IMR-90 (cell line): ENCODE data around the gene ATG2A. TPM values are rescaled to one million over a fixed set of nuclear protein-coding genes. Genes with fewer than 3 reads are reported as not detected.

Experiments used
- ATAC-seq: fragments of 200-7000 bp; cut with Tn5 transposase; 2 replicates; pipeline ENCODE4 v1.9.1; 2020; ENCODE audit warnings: low read depth, mild to moderate bottlenecking, moderate library complexity
- BruUV-seq: library from RNA; stranded (reverse); fragments of 400-500 nt; replicated peaks from 2 replicates; lab custom pipeline; 2021; lab: Mats Ljungman, UMichigan
- CTCF ChIA-PET: fragments of 300-600 bp; formaldehyde crosslinking; extraction: SDS; loops from one replicate; lab custom pipeline; 2021; ENCODE audit warnings: antibody characterized with exemption; lab: Yijun Ruan, JAX
- POLR2A ChIA-PET: fragments of 300-600 bp; sonication (Branson Sonifier 250); formaldehyde crosslinking; loops from one replicate; lab custom pipeline; 2022; ENCODE audit warnings: antibody characterized with exemption; ENCODE audit not compliant: unreplicated experiment; lab: Charles Lee
- DNase-seq: peaks from one replicate; pipeline ENCODE4 v3.0.0; 2013
- H2AFZ ChIP-seq: replicated peaks from 2 replicates; pipeline ENCODE3; 2013; ENCODE audit warnings: low read length, mild to moderate bottlenecking; ENCODE audit not compliant: poor library complexity
- H2AK5ac ChIP-seq: 2 replicates; pipeline ENCODE4 v1.6.1; 2013; ENCODE audit warnings: low read depth, low read length, inconsistent platforms
- H2AK9ac ChIP-seq: replicated peaks from 2 replicates; pipeline ENCODE3; 2013; ENCODE audit warnings: mild to moderate bottlenecking, low read depth, low read length, moderate library complexity; ENCODE audit not compliant: poor library complexity
- H2BK120ac ChIP-seq: 2 replicates; pipeline ENCODE4 v1.6.1; 2013; ENCODE audit warnings: low read depth, low read length, inconsistent platforms
- H2BK15ac ChIP-seq: 3 replicates; pipeline ENCODE4 v1.6.1; 2013; ENCODE audit warnings: low read depth, low read length, inconsistent platforms
- H2BK20ac ChIP-seq: 2 replicates; pipeline ENCODE4 v1.6.1; 2013; ENCODE audit warnings: low read depth, mild to moderate bottlenecking, inconsistent platforms, low read length, moderate library complexity
- H2BK5ac ChIP-seq: 2 replicates; pipeline ENCODE4 v1.6.1; 2013; ENCODE audit warnings: mild to moderate bottlenecking, low read depth, low read length, inconsistent platforms; ENCODE audit not compliant: poor library complexity, severe bottlenecking
- H3K14ac ChIP-seq: replicated peaks from 2 replicates; pipeline ENCODE4 v1.6.1; 2013; ENCODE audit warnings: low read depth, low read length, inconsistent platforms
- H3K18ac ChIP-seq: 2 replicates; pipeline ENCODE4 v1.6.1; 2013; ENCODE audit warnings: low read depth, low read length, control low read depth
- H3K23ac ChIP-seq: 2 replicates; pipeline ENCODE4 v1.6.1; 2013; ENCODE audit warnings: low read depth, low read length, inconsistent platforms
- H3K27ac ChIP-seq: 2 replicates; pipeline ENCODE4 v1.5.1; 2013; ENCODE audit warnings: mild to moderate bottlenecking, control low read depth, low read length; ENCODE audit not compliant: insufficient read depth
- H3K27me3 ChIP-seq: 2 replicates; pipeline ENCODE4 v1.6.1; 2013; ENCODE audit warnings: low read length; ENCODE audit not compliant: control insufficient read depth, insufficient read depth
- H3K36me3 ChIP-seq: 2 replicates; pipeline ENCODE4 v1.6.1; 2013; ENCODE audit warnings: low read length, mixed read lengths; ENCODE audit not compliant: control insufficient read depth, insufficient read depth
- H3K4ac ChIP-seq: 2 replicates; pipeline ENCODE4 v1.6.1; 2013; ENCODE audit warnings: low read depth, low read length, inconsistent platforms
- H3K4me1 ChIP-seq: 2 replicates; pipeline ENCODE4 v1.6.1; 2013; ENCODE audit warnings: low read length, mixed read lengths; ENCODE audit not compliant: control insufficient read depth, insufficient read depth
- H3K4me2 ChIP-seq: 2 replicates; pipeline ENCODE4 v1.6.1; 2013; ENCODE audit warnings: low read depth, mild to moderate bottlenecking, control low read depth, low read length, moderate library complexity
- H3K4me3 ChIP-seq: 2 replicates; pipeline ENCODE4 v1.5.1; 2013; ENCODE audit warnings: low read depth, mild to moderate bottlenecking, control low read depth, low read length, moderate library complexity; ENCODE audit not compliant: insufficient read depth
- H3K56ac ChIP-seq: 2 replicates; pipeline ENCODE4 v1.6.1; 2013; ENCODE audit warnings: low read length, inconsistent platforms; ENCODE audit not compliant: insufficient read depth; ENCODE audit errors: extremely low read depth
- H3K79me1 ChIP-seq, 2 experiments: 2 replicates each; pipeline ENCODE4 v1.6.1; 2013; ENCODE audit warnings: low read length in 2 of 2, inconsistent platforms in 1 of 2, low read depth in 1 of 2
- H3K9ac ChIP-seq: 2 replicates; pipeline ENCODE4 v1.6.1; 2013; ENCODE audit warnings: low read depth, low read length, control low read depth
- H3K9me1 ChIP-seq: 2 replicates; pipeline ENCODE4 v1.6.1; 2013; ENCODE audit warnings: low read length, inconsistent platforms; ENCODE audit not compliant: insufficient read depth
- H3K9me3 ChIP-seq: 2 replicates; pipeline ENCODE4 v1.6.1; 2013; ENCODE audit warnings: low read length; ENCODE audit not compliant: control insufficient read depth, insufficient read depth
- H4K20me1 ChIP-seq: 2 replicates; pipeline ENCODE4 v1.6.1; 2013; ENCODE audit warnings: low read length, inconsistent platforms; ENCODE audit not compliant: insufficient read depth
- H4K5ac ChIP-seq: 2 replicates; pipeline ENCODE4 v1.6.1; 2013; ENCODE audit warnings: mild to moderate bottlenecking, low read depth, low read length, control low read depth
- H4K8ac ChIP-seq, 2 experiments: 2 replicates each; pipeline ENCODE4 v1.6.1; 2013; ENCODE audit warnings: low read depth in 2 of 2, low read length in 2 of 2, control low read depth in 1 of 2, inconsistent platforms in 1 of 2
- H4K91ac ChIP-seq: 2 replicates; pipeline ENCODE4 v1.6.1; 2013; ENCODE audit warnings: low read depth, low read length, inconsistent platforms; ENCODE audit not compliant: insufficient read depth
- POLR2A ChIP-seq: IDR thresholded peaks from 2 replicates; pipeline ENCODE4 v1.6.1; 2012; ENCODE audit warnings: mild to moderate bottlenecking, low read depth, low read length
- RAD21 ChIP-seq: IDR thresholded peaks from 2 replicates; pipeline ENCODE4 v1.6.1; 2012; ENCODE audit warnings: low read length, improper control_type of control experiment
- WGBS, 2 experiments: methylation state at CpG; one replicate each; pipeline versions ENCODE4 v1.1.5 to v1.1.7; 2013; ENCODE audit warnings: missing lambda C conversion rate in 2 of 2; ENCODE audit not compliant: insufficient read length in 1 of 2; ENCODE audit errors: extremely low coverage in 2 of 2; 5-methylcytosine and 5-hydroxymethylcytosine counted together
- dilution Hi-C: fragments of 300-500 bp; cut with HindIII; formaldehyde crosslinking; loops from one replicate; pipeline ENCODE4 v1.14.3; 2018; ENCODE audit warnings: low sequenced_read_pairs; ENCODE audit not compliant: unreplicated experiment
- in situ Hi-C: fragments of 300-500 bp; cut with MboI; formaldehyde crosslinking; loops from 3 replicates; pipeline ENCODE4 v1.14.3; 2019; ENCODE audit warnings: low sequenced_read_pairs, inconsistent platforms, mixed read lengths
- intact Hi-C: fragments of 100-400 bp; cut with micrococcal nuclease; formaldehyde crosslinking; loops from 2 replicates; pipeline ENCODE4 v1.10.0; 2022
- polyA plus RNA-seq, 3 experiments: library from polyadenylated mRNA; depleted of rRNA; stranded (reverse); fragments of >200 nt; gene quantifications; 2 replicates each; pipeline ENCODE4 v1.2.3, GENCODE V29; 2012; ENCODE audit warnings: low replicate concordance in 1 of 3
- total RNA-seq: library from RNA; depleted of rRNA; stranded (reverse); fragments of >200 nt; gene quantifications from 2 replicates; pipeline ENCODE4 v1.2.3, GENCODE V29; 2012

Gene ATG2A
- total and polyA plus RNA-seq, 2 of the 4 experiments (the other 2 are of a cell fraction) = 3.2 to 10.5 TPM

GRCh38 chr11:64911689-64912088 is 5.3 kb downstream of the ATG2A start:
- Histone ChIP-seq H3K27ac (no peak overlapping the region), H3K4me2 (no peak overlapping the region), H3K79me1 (peaks cover 4 to 23% of the 10 kb centered on the region in 2 experiments), H2BK5ac (no peak overlapping the region), H3K9me1 (no peaks in the 10 kb centered on the region), H2AK5ac (no peak overlapping the region), H2BK120ac (no peak overlapping the region), H2AFZ (no peak overlapping the region), H4K91ac (no peak overlapping the region), H4K8ac (no peak overlapping the region), H2BK15ac (no peak overlapping the region), H3K4me1 (peaks cover 4% of the 10 kb centered on the region), H3K9ac (no peak overlapping the region), H3K36me3 (peaks cover 55% of the 10 kb centered on the region), H3K14ac (no peak overlapping the region), H3K4me3 (no peak overlapping the region), H3K18ac (no peak overlapping the region), H4K5ac (no peak overlapping the region), H3K9me3 (no peaks in the 10 kb centered on the region), H3K27me3 (no peaks in the 10 kb centered on the region), H2BK20ac (no peak overlapping the region), H4K20me1 (no peaks in the 10 kb centered on the region; the same call in 1 of the 2 replicates), H2AK9ac (no peak overlapping the region), H3K56ac (no peak overlapping the region), H3K4ac (no peak overlapping the region), H3K23ac (no peak overlapping the region)
- intact Hi-C loops = no loop called here
- dilution Hi-C loops = no loop called here
- no peak for TF ChIP-seq POLR2A
- TF ChIP-seq RAD21 = no peak
- ChIA-PET CTCF (interaction anchor here (1.0 to 1.4 kb wide), 2 partner anchors 24 to 64 kb away, joined by 3 to 4 read pairs; no protein-coding TSS in a partner anchor), POLR2A (no interaction called here)
- BruUV-seq = no TSS peak
- ATAC-seq (no peak), DNase-seq (no peak)
- in situ Hi-C loops = no loop called here
- WGBS, 2 experiments = 100% methylated on average over 1 of the region's 9 CpGs; no CpG with 5 or more reads in 1 of the 2 experiments
